KBM-7 (cell line): ENCODE data around the gene AIMP1.
"Not testable (repeated sequence)": the region's sequence is repeated elsewhere in the genome, so short reads cannot be mapped to it uniquely, and the experiment has no call there.

Experiments used
- DNase-seq: peaks from one replicate; pipeline ENCODE4 v3.0.0-alpha.2; 2015
- in situ Hi-C: fragments of 300-500 bp; cut with MboI; formaldehyde crosslinking; loops from 2 replicates; pipeline ENCODE4 v1.14.3; 2020; ENCODE audit warnings: low sequenced_read_pairs, low pct_unique_long_range_greater_than_20kb, mixed read lengths

The AIMP1 gene

DNA sequence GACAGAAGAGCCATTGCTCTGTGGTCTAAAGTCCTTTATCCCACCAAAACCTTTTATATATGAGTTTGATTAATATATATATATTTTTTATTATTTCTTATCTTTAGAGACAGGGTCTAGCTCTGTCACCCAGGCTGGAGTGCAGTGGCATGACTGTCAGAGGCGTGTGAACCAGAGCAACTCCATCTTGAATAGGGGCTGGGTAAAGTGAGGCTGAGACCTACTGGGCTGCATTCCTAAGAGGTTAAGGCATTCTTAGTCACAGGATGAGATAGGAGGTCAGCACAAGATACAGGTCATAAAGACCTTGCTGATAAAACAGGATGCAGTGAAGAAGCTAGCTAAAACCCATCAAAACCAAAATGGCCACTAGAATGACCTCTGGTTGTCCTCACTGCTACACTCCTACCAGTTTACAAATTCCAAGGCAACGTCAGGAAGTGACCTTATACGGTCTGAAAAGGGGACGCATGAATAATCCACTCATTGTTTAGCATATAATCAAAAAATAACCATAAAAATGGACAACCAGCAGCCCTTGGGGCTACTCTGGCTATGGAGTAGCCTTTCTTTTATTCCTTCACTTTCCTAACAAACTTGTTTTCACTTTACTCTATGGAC, 10.8 kb upstream of the AIMP1 start:
- in situ Hi-C loops: no loop called here
- no peak for DNase-seq

DNA sequence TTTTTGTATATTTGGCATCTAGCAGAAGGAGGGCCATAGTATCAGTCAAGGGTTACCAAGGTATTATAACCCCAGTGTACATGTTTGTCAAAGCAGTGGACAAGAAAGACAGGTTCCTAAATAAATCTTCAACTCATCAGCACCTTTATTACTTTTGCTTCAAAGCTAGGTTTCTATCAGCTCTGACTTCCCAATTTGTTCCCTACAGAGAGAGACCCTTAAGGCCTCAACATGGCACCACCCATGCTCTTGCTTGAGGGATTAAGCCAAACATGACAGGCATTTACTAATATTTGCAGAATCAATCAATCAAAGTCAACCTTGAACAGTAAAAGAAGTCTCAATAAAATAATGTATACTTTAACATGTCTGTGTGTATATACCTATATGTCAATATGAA, 9.8 kb upstream of the AIMP1 start:
- no peak for DNase-seq
- in situ Hi-C loops: no loop called here

DNA sequence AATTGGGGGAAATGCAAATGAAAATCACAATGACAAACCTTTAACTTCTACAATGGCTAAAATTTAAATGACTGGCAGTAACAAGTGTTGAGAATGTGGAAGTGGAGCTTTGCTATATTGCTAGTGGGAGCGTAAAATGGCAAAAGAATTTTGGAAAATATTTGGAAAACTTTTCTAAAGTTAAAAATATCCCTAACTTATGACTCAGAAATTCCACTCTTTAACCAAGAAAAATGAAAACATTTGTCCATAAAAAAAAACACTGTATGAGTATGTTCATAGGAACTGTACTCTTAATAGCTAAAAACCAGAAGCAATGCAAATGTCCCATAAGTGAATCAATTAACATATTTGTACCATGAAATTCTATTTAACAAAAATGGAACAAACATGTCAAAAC, 4.0 kb upstream of the AIMP1 start:
- no peak for DNase-seq
- in situ Hi-C loops: no loop called here

DNA sequence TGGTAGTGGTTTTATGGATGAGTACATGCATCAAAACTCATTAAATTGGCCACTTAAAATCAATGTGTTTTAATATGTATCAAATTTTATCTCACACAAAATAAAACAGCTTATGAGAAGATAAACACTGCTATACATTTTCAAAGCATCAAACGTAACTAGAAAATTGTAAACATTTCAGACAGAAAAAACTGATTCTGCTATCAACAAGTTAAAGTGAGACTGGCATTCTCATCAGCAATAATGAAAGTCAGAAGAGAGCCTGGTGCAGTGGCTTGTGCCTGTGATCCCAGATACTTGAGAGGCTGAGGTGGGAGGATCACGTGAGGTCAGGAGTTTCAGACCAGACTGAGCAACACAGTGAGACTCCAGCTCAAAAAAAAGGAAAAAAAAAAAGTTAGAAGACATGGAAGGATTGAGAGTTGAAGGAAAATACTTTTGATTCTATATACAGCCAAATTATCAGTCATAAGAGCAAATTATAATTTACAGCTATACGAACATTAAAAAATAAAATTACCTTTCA, 3.3 kb upstream of the AIMP1 start:
- in situ Hi-C loops: no loop called here
- no peak for DNase-seq

DNA sequence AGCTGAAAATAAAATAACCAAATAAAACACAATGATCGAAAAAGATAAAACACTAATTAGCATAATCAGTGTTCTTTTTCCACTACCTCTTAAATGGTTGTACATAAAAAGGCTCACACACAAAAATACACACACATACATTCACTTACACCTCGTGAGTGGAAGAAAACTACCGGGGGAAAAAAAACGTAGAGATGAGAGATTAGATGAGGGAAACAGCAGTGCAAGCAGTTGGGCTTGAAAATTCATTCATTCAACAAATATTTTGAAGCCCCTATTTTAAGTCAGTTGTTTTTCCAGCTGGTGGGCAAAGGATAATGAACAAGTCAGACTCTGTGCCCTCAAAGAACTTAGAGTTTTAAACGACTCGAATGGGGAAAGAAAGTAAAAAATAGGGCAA, 1.4 kb upstream of the AIMP1 start:
- in situ Hi-C loops: no loop called here
- DNase-seq: peak; percentile 11

DNA sequence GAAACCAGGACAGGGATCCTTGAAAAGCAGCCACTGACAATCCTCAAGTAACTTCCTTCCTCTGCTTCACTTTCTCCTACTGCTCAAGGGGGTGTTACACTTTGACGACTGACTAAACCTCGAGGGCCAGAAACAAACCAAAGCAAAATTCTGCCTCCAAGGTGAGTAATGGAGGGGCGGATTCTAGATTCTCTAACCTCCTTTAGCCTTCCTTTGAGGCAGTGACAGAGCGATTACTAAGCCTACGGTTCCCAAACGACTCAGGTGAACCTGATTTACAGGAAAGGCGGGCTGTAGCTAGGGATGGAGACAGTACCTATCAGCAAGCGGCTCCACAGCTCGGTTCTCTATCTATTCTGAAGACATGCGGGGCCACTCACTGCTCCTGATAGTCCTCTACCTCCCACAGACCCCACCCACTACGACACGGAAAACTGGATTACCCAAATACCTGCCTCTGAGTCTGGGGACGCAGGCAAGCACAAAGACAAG, 828 bp upstream of the AIMP1 start:
- in situ Hi-C loops: no loop called here
- DNase-seq: peak; percentile 63

DNA sequence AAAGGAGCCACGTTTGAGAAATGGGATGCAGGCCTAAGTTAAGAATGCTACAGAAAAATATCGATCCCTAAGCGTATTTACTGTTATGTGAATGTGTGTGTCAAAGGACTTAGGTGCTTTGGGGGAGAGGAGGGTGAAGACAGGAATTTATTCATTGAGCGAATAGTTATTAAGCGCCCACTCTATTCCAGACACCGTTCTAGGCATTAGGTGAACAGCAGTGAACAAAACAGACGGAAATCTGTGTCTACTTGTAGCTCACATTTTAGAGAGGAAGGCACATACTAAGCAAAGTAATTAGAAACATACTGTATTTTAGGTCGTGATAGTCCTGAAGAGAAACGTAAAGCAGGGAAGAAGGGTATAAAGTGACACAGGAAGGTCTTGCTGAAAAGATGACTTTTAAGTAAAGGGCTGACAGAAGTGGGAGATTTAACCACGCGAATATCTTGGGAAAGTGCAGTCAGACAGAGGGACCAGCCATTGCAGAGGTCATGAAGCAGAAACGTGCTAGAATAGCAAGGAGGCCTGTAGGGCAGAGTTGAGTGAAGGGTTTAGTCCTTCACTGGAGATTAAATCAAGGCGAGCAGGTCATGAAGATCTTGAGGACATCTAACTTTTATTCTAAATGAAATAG, 541 bp downstream of the AIMP1 start:
- no peak for DNase-seq
- in situ Hi-C loops: no loop called here

DNA sequence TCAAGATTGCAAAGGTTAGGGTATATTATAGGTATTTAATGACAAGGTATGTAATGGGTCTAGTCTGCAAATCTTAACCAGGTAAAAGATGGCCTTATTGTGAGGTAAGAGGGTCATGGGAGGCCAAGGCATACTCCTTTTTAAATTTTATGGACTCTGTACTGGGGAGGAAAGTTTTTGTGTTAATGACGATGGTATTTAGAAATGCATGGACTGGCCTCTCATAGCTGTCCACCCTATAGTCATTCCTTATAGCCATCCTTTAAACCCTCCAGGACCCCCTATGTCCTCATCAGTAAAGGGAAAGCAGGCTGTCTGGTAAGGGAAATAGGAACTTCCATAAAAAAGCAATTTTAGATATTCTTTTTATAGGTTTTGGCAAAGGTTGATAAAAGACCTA, 1.5 kb downstream of the AIMP1 start:
- DNase-seq: no peak
- in situ Hi-C loops: no loop called here

DNA sequence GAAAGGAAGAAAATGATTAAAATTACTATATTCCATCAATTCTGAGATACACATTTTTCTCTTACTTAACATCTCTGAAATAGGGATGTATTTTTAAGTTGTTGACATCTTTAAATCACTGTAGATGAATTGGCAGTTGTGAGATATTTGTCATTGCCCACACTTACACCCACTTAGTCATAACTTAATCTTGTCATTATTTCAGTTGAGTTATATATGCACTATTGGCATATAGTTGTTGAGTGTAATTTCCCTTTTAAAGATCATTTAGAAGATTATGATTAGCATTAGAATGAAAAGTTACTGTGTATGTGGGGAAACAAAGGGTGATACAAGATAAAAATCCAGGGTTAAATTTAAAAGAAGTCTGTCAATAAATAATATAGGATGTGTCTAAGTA, 2.2 kb downstream of the AIMP1 start:
- in situ Hi-C loops: no loop called here

DNA sequence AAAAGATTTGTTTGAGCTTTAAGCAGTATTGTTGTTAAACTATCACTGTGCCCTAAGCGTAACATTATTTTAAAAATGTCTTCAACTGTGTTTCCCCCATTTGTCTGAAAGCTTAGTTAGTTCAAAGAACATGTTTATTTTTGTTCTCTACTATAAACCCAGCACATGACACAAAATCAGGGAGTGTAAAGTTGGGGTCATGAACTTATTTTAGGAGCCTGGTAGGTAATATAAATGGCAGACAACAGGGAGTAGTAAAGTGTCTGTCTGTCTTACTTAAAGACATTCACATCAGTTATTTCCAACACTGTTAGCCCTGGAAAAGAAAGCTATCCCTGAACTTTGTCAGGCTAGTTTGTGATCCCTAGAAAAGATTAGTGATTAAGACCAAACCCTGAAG, 3.9 kb downstream of the AIMP1 start:
- in situ Hi-C loops: no loop called here
- no peak for DNase-seq

More for the DNA sequence above, 2.2 kb downstream of the AIMP1 start:
- no peak for DNase-seq

DNA sequence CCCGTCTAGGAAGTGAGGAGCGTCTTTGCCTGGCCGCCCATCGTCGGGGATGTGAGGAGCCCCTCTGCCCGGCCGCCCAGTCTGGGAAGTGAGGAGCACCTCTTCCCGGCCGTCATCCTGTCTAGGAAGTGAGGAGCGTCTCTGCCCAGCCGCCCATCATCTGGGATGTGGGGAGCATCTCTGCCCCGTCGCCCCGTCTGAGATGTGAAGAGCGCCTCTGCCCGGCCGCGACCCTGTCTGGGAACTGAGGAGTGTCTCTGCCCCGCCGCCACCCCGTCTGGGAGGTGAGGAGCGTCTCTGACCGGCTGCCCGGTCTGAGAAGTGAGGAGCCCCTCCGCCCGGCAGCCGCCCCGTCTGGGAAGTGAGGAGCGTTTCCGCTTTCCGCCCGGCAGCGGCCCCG, 4.8 kb downstream of the AIMP1 start:
- in situ Hi-C loops, DNase-seq: not testable (repeated sequence)

DNA sequence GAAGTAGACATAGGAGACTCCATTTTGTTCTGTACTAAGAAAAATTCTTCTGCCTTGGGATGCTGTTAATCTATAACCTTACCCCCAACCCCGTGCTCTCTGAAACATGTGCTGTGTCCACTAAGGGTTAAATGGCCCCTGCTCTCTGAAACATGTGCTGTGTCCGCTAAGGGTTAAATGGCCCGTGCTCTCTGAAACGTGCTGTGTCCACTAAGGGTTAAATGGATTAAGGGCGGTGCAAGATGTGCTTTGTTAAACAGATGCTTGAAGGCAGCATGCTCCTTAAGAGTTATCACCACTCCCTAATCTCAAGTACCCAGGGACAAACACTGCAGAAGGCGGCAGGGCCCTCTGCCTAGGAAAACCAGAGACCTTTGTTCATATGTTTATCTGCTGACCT, 5.5 kb downstream of the AIMP1 start:
- not testable (repeated sequence) for DNase-seq

DNA sequence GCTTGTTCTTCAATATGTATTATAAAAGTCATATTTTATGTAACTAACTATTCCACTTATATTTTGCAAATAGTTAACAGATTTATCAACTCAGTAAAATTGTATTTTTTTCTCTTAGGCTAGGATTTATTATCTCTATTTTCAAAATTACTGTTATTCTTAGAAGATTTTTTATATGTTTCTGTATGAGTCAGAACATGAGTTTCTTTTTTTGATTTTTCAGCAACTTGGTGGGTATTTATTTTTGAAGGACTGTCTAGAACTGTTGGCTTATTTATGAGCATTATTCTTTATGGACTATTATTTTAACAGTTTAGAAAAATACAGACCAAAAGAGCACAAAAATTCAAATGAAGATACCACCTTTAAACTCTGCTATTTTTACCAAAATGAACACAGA, 6.8 kb downstream of the AIMP1 start:
- in situ Hi-C loops: no loop called here
- DNase-seq: no peak

More for the DNA sequence above, 5.5 kb downstream of the AIMP1 start:
- in situ Hi-C loops: not testable (repeated sequence)

DNA sequence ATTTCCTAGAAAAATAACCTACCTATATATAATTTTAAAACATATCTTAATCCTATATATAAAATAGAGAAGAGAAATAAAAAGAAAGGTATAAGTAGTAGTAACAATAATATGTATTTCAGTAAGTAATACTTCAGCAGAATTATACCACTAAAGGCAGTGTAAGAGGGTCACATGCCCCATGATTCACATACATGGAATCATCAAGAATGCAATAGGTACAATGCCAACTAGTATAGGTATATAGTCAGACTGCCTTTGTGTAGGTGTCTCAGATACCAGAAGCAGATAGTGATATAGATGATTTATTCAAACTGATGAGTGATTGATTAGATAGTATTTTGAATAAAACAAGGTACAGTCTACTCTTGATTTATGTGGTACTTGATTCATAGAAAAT, 9.4 kb downstream of the AIMP1 start:
- DNase-seq: no peak
- in situ Hi-C loops: no loop called here

DNA sequence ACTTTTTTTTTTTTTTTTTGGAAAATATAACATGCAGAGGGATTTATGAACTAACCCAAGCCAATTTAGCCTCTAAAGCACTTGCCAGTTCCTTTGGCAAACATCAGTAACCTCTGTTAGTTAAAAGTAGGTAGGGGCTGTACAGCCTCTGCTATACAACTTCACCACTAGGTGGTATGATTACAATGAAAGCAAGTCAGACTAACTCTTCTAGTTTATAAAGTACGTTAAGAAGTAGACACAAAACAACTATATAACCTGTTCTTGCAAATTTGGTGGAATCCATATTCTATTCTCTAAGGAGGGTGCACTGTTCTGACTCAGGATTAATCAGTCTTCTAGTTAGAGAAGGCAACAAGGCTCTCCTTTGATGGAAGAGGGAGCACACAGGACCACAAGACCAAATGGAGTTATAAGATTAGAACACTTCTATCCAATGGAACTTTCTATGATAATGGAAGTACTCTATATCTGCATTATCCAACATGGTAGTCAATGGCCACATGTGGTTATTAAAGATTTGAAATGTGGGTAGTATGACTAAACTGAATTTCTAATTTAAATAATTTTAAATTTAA, 12.8 kb downstream of the AIMP1 start:
- peak; percentile 51 for DNase-seq
- in situ Hi-C loops: no loop called here

DNA sequence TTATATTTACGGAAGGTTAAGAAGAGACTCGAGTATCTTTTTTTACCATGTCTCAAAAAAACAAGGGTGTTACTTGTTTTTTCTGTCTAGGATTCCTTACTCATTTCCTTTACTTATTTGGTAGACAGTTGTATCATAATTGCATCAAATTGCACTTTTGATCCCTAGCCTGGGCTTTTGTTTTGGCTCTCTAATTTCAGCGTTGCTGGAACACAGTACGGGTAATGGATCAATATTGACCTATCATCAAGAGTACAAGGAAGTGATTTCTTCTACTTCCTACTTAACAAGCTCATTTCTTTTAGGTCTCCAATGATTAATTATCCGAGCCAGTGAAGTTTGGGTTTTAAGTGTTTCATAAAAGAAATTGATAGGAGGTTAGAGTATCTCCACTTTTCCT, 16.8 kb downstream of the AIMP1 start:
- DNase-seq: no peak
- in situ Hi-C loops: no loop called here

DNA sequence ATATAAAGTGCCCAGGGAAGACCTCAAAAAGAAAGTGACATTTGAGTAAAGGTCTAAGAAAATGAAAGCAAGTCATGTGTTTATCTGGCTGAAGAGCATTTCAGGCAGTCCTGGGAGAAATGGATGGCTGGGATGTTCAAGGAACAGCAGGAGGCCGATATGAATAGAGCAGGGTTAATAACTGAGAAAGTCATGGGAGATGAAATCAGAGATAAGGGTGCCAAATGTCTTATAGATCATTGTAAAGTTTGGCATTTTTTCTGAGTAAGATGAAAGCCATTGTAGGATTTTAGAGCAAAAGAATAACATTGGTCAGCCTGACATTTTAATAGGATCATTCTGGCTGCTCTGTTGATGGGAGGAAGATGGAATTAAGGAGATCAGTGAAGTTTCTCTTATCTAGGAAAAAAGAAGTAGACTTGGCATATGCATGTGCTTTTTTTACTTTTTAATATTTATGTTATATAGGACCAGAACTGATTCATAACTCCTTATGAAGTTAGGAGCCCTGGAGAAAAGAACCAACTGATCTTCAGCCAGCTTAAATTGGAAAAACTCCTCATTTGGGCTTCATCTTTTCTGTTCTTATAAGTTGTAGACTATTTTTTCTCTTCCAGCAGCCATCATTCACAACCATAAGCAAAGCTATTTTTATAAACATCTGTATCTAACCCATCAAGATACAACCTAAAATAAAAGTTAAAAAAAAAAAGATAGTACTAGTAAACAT, 18.6 kb downstream of the AIMP1 start:
- in situ Hi-C loops: no loop called here

DNA sequence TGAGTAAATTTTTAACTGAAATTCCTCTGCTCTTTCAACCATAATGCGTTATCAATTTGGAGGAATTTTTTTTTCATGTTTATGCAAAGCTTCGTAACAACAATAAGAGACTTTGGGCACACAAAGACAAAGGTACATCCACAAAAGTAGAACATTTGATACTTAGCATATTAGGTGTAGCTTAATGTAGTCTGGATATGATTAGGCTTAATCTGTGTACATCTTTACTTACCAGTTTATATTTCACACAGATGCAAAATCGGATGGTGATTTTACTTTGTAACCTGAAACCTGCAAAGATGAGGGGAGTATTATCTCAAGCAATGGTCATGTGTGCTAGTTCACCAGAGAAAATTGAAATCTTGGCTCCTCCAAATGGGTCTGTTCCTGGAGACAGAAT, 20.3 kb downstream of the AIMP1 start:
- no peak for DNase-seq

More for the DNA sequence above, 18.6 kb downstream of the AIMP1 start:
- DNase-seq: no peak

DNA sequence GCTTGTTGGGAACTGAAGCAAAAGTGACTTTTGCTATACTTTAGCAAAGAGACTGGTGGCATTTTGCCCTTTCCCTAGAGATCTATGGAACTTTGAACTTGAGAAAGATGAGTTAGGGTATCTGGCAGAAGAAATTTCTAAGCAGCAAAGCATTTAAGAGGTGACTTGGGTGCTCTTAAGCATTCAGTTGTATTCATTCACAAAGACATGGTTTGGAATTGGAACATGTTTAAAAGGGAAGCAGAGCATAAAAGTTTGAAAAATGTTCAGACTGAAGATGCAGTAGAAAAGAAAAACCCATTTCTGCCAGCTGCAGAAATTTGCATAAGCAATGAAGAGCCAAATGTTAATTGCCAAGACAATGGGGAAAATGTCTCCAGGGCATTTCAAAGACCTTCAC, 21.6 kb downstream of the AIMP1 start:
- no peak for DNase-seq
- in situ Hi-C loops: no loop called here

More for the DNA sequence above, 20.3 kb downstream of the AIMP1 start:
- in situ Hi-C loops: no loop called here

DNA sequence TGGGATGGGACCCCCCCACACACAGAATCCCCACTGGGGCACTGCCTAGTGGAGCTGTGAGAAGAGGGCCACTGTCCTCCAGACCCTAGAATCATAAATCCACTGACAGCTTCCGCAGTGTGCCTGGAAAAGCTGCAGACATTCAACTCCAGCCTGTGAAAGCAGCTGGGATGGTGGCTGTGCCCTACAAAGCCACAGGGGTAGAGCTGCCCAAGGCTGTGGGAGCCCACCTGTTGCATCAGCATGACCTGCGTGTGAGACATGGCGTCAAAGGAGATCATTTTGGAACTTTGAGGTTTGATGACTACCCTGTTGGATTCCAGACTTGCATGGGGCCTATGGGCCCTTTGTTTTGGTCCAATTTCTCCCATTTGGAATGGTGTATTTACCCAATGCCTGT, 22.3 kb downstream of the AIMP1 start:
- DNase-seq: no peak
- in situ Hi-C loops: no loop called here
